Spinal cord (tissue), 10 donors: ENCODE results near the gene CD9. TPM values are rescaled to one million over a fixed set of nuclear protein-coding genes. Genes with fewer than 3 reads are reported as not detected.

Experiments used
- DNase-seq, 6 donors: peaks; one replicate each; pipeline versions ENCODE4 v3.0.0 to v3.0.0-alpha.2; 2013 to 2015; ENCODE audit warnings: low spot score in 6 of 6, low read depth in 4 of 6
- H3K27ac ChIP-seq: one replicate; pipeline ENCODE4 v1.5.1; 2013; ENCODE audit warnings: low read depth, low read length, control low read depth
- H3K27me3 ChIP-seq: one replicate; pipeline ENCODE4 v1.6.1; 2013; ENCODE audit warnings: low read length; ENCODE audit not compliant: control insufficient read depth, insufficient read depth
- H3K36me3 ChIP-seq: one replicate; pipeline ENCODE4 v1.6.1; 2013; ENCODE audit warnings: low read length; ENCODE audit not compliant: control insufficient read depth, insufficient read depth
- H3K4me1 ChIP-seq: one replicate; pipeline ENCODE4 v1.6.1; 2013; ENCODE audit warnings: low read length; ENCODE audit not compliant: control insufficient read depth, insufficient read depth
- H3K4me3 ChIP-seq: one replicate; pipeline ENCODE4 v1.5.1; 2013; ENCODE audit warnings: low read depth, low read length, control low read depth
- H3K9me3 ChIP-seq: one replicate; pipeline ENCODE4 v1.6.1; 2013; ENCODE audit warnings: low read length; ENCODE audit not compliant: control insufficient read depth, insufficient read depth
- WGBS: methylation state at CpG from one replicate; pipeline ENCODE4 v1.1.5; 2013; ENCODE audit warnings: missing lambda C conversion rate; ENCODE audit not compliant: insufficient coverage; 5-methylcytosine and 5-hydroxymethylcytosine counted together
- polyA plus RNA-seq, 2 donors: library from polyadenylated mRNA; unstranded; fragments of 120-200 nt; gene quantifications; one replicate each; pipeline ENCODE4 v1.2.1, GENCODE V29; 2013; ENCODE audit not compliant: insufficient read length in 2 of 2
- total RNA-seq, 2 donors: library from RNA; depleted of rRNA in 1 of 2; stranded (reverse); fragments of 120-200 nt in 1 of 2; fragments of >200 nt in 1 of 2; gene quantifications; one replicate each; pipeline versions ENCODE4 v1.2.3 to v1.2.4, GENCODE V29; 2013 to 2014
- donor health status: healthy.

The CD9 gene
- total and polyA plus RNA-seq, 4 donors = 106 to 275 (median 133) TPM

- H3K9me3 ChIP-seq = no peaks in the 10 kb centered on the region
- no peak overlapping the region for H3K4me3 ChIP-seq
- H3K27ac ChIP-seq = no peak overlapping the region
- H3K4me1 ChIP-seq = peaks cover 15% of the 10 kb centered on the region
- no peaks in the 10 kb centered on the region for H3K36me3 ChIP-seq
- H3K27me3 ChIP-seq = no peaks in the 10 kb centered on the region
- DNase-seq = no peak
- WGBS = 84% methylated on average over 6 of the region's 10 CpGs
Observed at GRCh38 chr12:6268484-6269157, 68.4 kb downstream of the CD9 start.

DNA sequence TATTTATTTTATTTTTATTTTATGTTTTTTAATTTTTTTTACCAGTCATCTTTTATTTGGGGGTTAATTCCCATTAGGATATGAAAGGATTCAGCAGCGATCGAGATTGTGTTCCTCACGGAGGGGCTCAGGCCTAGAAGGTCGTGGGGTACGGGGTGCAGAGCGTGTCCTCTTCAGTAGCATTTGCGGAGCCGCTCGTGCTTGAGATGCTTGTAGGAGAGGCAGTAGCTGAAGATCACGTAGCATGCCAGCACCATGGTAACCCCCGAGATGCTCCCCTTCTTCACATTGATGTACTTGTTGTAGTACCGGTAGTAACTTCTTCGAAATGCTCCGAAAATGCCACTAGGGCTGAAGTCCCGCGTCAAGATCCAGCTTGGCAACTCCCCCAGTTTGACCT lies 69.8 kb downstream of the CD9 start:
- H3K4me1 ChIP-seq = peaks cover 28% of the 10 kb centered on the region
- no peak for DNase-seq
- H3K27me3 ChIP-seq = no peaks in the 10 kb centered on the region
- WGBS = 93% methylated on average over 13 of the region's 16 CpGs
- no peaks in the 10 kb centered on the region for H3K9me3 ChIP-seq
- no peak overlapping the region for H3K27ac ChIP-seq
- no peaks in the 10 kb centered on the region for H3K36me3 ChIP-seq
- H3K4me3 ChIP-seq = no peak overlapping the region

GRCh38 chr12:6271281-6271680 lies 71.1 kb downstream of the CD9 start:
- Histone ChIP-seq H3K9me3 (no peaks in the 10 kb centered on the region), H3K4me3 (no peak overlapping the region), H3K27me3 (no peaks in the 10 kb centered on the region), H3K36me3 (no peaks in the 10 kb centered on the region), H3K4me1 (peaks cover 28% of the 10 kb centered on the region), H3K27ac (no peak overlapping the region)
- 96% methylated on average over 5 of the region's 8 CpGs for WGBS
- no peak for DNase-seq

DNA sequence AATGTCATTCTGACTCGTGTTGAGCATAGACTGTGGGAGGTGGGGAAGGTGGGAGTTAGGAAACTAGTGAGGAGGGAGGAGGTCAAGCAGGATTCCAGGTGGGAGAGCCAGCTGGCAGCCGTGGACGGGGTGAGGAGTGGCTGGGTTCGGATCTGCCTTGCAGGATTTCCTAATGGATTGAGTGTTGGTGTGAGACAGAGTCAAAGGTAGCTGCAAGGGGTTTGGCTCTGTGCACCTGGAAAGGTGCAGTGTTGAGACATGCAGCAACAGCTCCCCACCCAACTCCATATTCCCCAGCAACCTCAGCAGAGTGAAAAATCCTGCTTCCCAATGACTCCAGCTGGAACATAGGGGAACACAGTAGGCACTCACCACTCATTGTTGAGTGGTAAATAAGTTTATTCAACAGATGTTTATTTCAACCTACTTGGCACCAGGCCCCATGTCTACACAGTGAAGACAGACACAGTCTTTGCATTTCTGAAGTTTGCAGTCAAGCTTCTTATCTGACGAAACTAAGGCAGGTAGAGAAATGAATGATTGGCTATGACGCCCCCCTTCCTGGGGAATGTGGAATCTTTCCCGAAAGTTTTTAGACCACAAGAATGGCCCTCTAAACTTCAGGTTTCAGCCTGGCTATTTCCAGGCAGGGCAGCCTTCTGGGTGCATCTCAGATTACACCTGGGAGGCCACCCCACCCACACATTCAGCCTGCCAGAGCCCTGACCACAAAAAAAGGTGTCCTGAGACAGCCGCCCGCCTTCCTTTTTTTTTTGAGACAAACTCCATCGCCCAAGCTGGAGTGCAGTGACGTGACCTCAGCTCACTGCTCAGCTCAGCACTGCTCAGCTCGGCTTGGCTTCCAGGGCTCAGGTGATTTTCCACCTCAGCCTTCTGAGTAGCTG lies 72.4 kb downstream of the CD9 start:
- no peak overlapping the region for H3K27ac ChIP-seq
- no peaks in the 10 kb centered on the region for H3K9me3 ChIP-seq
- WGBS = 71% methylated on average over 9 of the region's 12 CpGs

DNA sequence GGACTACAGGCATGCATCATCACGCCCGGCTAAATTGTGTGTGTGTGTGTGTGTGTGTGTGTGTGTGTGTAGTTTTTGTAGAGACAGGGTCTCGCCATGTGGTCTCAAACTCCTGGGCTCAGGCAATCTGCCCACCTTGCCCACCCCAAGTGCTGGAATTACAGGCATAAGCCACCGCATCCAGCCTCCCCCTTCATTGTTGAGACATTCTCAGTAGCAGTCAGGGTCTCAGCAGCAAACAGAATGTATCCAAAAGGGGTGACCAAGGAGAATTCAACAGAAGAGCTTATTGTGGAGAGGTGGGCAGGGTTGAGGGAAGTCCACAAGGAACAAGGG lies 73.0 kb downstream of the CD9 start:
- Histone ChIP-seq H3K27me3 (peaks cover 3% of the 10 kb centered on the region), H3K4me3 (no peak overlapping the region), H3K27ac (no peak overlapping the region), H3K9me3 (no peaks in the 10 kb centered on the region), H3K4me1 (peaks cover 31% of the 10 kb centered on the region), H3K36me3 (no peaks in the 10 kb centered on the region)
- WGBS = no CpG with 5 or more reads among the region's 4 CpGs
- no peak for DNase-seq

More for the DNA sequence above, 72.4 kb downstream of the CD9 start:
- Histone ChIP-seq H3K36me3 (no peaks in the 10 kb centered on the region), H3K27me3 (no peaks in the 10 kb centered on the region), H3K4me1 (peaks cover 28% of the 10 kb centered on the region), H3K4me3 (no peak overlapping the region)
- no peak for DNase-seq

DNA sequence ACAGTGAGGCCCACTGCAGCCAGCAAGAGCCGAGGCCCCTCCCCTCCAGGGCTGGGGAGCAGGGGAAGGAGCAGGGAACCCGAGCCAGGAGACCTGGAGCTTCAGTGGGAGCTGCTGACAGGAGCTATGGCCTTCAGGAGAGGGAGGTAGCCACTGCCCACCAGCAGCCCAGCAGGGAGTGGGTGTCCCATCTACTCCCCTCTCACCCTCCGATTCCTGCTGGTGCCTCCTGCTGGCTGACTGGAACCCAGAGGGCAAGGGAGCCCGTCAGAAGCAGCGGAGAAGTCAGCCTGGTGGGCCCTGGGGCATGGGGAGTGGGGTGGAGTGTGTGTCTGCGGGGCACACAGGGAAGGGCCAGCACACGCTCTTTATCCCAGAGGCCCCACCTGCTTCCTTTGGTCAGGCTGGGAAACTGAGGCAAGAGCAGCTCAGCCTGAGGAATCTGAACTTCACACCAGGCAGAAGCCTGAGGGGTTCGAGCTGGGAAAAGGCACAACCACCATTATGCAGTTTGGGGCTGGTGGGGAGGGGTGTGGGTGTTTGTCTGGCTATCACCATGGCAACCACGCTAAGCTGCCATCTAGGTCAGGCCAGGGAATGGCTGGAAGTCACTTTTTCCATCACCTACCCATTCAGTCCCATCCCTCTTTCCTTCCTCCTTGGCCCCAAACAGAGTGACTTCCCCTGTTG lies 73.5 kb downstream of the CD9 start:
- 93% methylated on average over 2 of the region's 9 CpGs for WGBS
- H3K27me3 ChIP-seq = peaks cover 5% of the 10 kb centered on the region
- DNase-seq = peak in 1 of 6 donors; percentile 16
- no peak overlapping the region for H3K27ac ChIP-seq
- peaks cover 28% of the 10 kb centered on the region for H3K4me1 ChIP-seq
- H3K9me3 ChIP-seq = no peaks in the 10 kb centered on the region
- H3K4me3 ChIP-seq = no peak overlapping the region
- no peaks in the 10 kb centered on the region for H3K36me3 ChIP-seq

DNA sequence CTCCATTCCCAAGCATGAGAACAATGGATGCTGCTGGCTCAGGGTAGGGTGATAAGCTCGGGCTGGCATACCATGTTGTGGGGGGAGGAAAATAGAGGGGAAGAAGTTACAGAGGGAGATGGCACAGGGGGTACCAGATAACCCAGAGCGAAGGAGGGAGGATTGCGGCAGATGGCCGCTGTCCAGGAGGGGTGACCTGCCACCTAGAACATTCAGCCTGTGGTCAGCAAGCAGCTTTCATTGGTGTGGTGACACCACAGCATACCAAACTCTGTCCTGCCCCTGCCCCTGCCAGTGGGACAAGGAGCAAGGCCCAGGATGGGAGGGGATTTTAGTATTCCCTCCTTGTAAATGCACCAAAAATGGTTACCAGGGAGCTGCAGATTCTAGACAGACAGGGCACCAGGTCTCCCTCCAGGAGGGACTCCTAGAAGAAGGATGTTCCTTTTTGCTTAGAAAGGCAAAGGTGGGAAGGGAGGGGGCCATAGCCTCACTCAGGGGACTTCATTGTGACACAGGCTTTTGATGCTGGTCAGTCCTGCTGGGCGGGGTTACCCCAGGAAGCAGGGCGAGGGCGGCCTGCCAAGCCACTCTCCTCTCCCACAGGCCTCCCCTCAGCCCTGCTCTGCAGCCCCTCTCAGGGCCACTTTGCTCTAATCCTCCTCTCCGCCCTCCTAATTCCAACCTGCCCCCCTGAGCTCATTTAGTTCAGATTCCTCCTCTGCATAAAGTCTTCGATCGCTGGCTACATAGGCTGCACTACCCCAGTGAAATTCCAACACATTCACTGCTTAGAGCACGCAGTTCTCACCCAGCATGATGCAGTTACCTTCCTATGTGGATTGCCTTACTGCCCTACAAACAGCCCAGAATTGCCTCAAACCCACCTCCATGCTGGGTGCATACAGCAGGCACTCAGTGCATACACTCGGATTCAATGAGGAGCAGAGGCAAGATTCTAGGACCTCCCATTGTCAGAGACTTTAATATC lies 74.3 kb downstream of the CD9 start:
- no peak for DNase-seq
- H3K9me3 ChIP-seq = no peaks in the 10 kb centered on the region
- 59% methylated on average over 8 of the region's 12 CpGs for WGBS
- peaks cover 11% of the 10 kb centered on the region for H3K27me3 ChIP-seq
- no peaks in the 10 kb centered on the region for H3K36me3 ChIP-seq
- peaks cover 32% of the 10 kb centered on the region for H3K4me1 ChIP-seq
- no peak overlapping the region for H3K27ac ChIP-seq
- H3K4me3 ChIP-seq = no peak overlapping the region

- DNase-seq = no peak
- Histone ChIP-seq H3K4me1 (peaks cover 32% of the 10 kb centered on the region), H3K27ac (no peak overlapping the region), H3K27me3 (peaks cover 17% of the 10 kb centered on the region), H3K36me3 (no peaks in the 10 kb centered on the region), H3K9me3 (no peaks in the 10 kb centered on the region), H3K4me3 (no peak overlapping the region)
- WGBS = 74% methylated on average over 10 of the region's 16 CpGs
Observed at GRCh38 chr12:6275928-6276887, 76.0 kb downstream of the CD9 start.
